ENCODE results near the gene SHOX. TPM values are rescaled to one million over a fixed set of nuclear protein-coding genes. Genes with fewer than 3 reads are reported as not detected.

Gene SHOX
- total RNA-seq, 6 donors from 2014 or later = not detected

DNA sequence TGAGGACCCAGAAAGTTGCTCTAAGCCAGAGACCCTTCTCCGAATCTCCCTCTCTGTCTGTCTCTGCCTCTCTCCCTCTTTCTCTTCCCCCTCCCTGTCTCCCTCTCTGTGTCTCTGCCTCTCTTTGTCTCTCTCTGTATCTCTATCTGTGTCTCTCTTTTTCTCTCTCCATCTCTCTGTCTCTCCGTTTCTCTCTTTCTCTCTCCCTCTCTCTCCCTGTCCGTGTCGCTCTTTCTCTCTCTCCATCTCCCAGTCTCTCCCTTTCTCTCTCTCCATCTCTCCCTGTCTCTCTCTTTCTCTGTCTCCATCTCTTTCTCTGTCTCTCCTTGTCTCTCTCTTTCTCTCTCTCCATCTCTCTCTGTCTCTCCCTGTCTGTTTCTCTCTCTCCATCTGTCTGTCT lies 2.6 kb upstream of the SHOX start:
- Histone ChIP-seq H3K4me3 (no peak overlapping the region), H3K27me3 (peaks cover 0 to 35% (median 12%) of the 10 kb centered on the region in 4 donors)

GRCh38 chrX:629230-630006 lies 1.2 kb upstream of the SHOX start:
- Histone ChIP-seq H3K27me3 (peaks cover 0 to 41% (median 14%) of the 10 kb centered on the region in 4 donors), H3K36me3 (no peaks in the 10 kb centered on the region), H3K9me3 (no peaks in the 10 kb centered on the region), H3K27ac (no peak overlapping the region), H3K4me3 (no peak overlapping the region), H3K4me1 (peaks cover 0 to 10% (median 0%) of the 10 kb centered on the region in 4 donors)
- no peak for DNase-seq
- TF ChIP-seq POLR2A (IDR thresholded peaks at IDR 0.05) (no peak), EP300 (IDR thresholded peaks at IDR 0.05) (no peak), CTCF (IDR thresholded peaks at IDR 0.05) (no peak), POLR2AphosphoS5 (IDR thresholded peaks at IDR 0.05) (no peak)
- 6 to 8% methylated on average over 26 to 30 of the region's 30 CpGs for WGBS, 2 donors
- ATAC-seq (ENCODE audit: low FRiP score in 2 of 2) = no peak

More for the DNA sequence above, 2.6 kb upstream of the SHOX start:
- TF ChIP-seq POLR2AphosphoS5 (IDR thresholded peaks at IDR 0.05) (no peak), POLR2A (IDR thresholded peaks at IDR 0.05) (no peak), CTCF (IDR thresholded peaks at IDR 0.05) (no peak), EP300 (IDR thresholded peaks at IDR 0.05) (no peak)
- ATAC-seq (ENCODE audit: low FRiP score in 2 of 2) = no peak
- DNase-seq = no peak
- Histone ChIP-seq H3K27ac (no peak overlapping the region), H3K9me3 (no peaks in the 10 kb centered on the region), H3K36me3 (no peaks in the 10 kb centered on the region), H3K4me1 (peaks cover 0 to 18% (median 0%) of the 10 kb centered on the region in 4 donors)
- 0 to 14% methylated on average over 4 of the region's 4 CpGs for WGBS, 2 donors

- TF ChIP-seq CTCF (IDR thresholded peaks at IDR 0.05) = no peak
- no peak for TF ChIP-seq POLR2A (IDR thresholded peaks at IDR 0.05)
- TF ChIP-seq EP300 (IDR thresholded peaks at IDR 0.05) = no peak
- no peak for TF ChIP-seq POLR2AphosphoS5 (IDR thresholded peaks at IDR 0.05)
- Histone ChIP-seq H3K36me3 (no peaks in the 10 kb centered on the region), H3K9me3 (no peaks in the 10 kb centered on the region), H3K4me1 (peaks cover 0 to 9% (median 0%) of the 10 kb centered on the region in 4 donors), H3K4me3 (no peak overlapping the region), H3K27me3 (peaks cover 0 to 45% (median 16%) of the 10 kb centered on the region in 4 donors), H3K27ac (no peak overlapping the region)
- ATAC-seq (ENCODE audit: low FRiP score in 2 of 2) = no peak
- 3% methylated on average over 40 of the region's 62 CpGs; no CpG with 5 or more reads in 1 of the 2 donors for WGBS, 2 donors
- peak in 1 of 2 donors; percentile 56 for DNase-seq
These were observed 482 bp upstream of the SHOX start for GRCh38 chrX:630007-630611.

GRCh38 chrX:631802-632365 lies 1.3 kb downstream of the SHOX start:
- Histone ChIP-seq H3K27ac (no peak overlapping the region), H3K27me3 (peaks cover 0 to 45% (median 19%) of the 10 kb centered on the region in 4 donors), H3K36me3 (no peaks in the 10 kb centered on the region), H3K4me1 (peaks cover 0 to 9% (median 0%) of the 10 kb centered on the region in 4 donors), H3K9me3 (no peaks in the 10 kb centered on the region), H3K4me3 (no peak overlapping the region)
- TF ChIP-seq CTCF (IDR thresholded peaks at IDR 0.05) (no peak), POLR2A (IDR thresholded peaks at IDR 0.05) (no peak), POLR2AphosphoS5 (IDR thresholded peaks at IDR 0.05) (no peak), EP300 (IDR thresholded peaks at IDR 0.05) (no peak)
- WGBS, 2 donors = 4 to 6% methylated on average over 21 to 44 of the region's 44 CpGs
- peak in 1 of 2 donors; percentile 64 for DNase-seq
- no peak for ATAC-seq (ENCODE audit: low FRiP score in 2 of 2)

Data from upper lobe of left lung (tissue), 6 donors.